ENCODE data around the gene RCAN1. TPM values are rescaled to one million over a fixed set of nuclear protein-coding genes. Genes with fewer than 3 reads are reported as not detected.

Gene RCAN1
- total and polyA plus RNA-seq, 9 of the 15 experiments (the other 6 are each of a cell fraction or from before 2014, with no cell fraction given): 4.4 to 16.5 (median 12.3) TPM

GRCh38 chr21:34593423-34593822, 21.5 kb downstream of the RCAN1 start (continued):
- TF ChIP-seq ZNF449 (CRISPR knock-in tag; IDR thresholded peaks at IDR 0.05) (no peak), HOMEZ (CRISPR knock-in tag; IDR thresholded peaks at IDR 0.05) (no peak), PTBP1 (IDR thresholded peaks at IDR 0.05; ENCODE audit: low read depth, low read length) (no peak), WHSC1 (IDR thresholded peaks at IDR 0.05; ENCODE audit: low read length) (no peak), PTRF (tag; IDR thresholded peaks at IDR 0.05) (no peak)

DNA sequence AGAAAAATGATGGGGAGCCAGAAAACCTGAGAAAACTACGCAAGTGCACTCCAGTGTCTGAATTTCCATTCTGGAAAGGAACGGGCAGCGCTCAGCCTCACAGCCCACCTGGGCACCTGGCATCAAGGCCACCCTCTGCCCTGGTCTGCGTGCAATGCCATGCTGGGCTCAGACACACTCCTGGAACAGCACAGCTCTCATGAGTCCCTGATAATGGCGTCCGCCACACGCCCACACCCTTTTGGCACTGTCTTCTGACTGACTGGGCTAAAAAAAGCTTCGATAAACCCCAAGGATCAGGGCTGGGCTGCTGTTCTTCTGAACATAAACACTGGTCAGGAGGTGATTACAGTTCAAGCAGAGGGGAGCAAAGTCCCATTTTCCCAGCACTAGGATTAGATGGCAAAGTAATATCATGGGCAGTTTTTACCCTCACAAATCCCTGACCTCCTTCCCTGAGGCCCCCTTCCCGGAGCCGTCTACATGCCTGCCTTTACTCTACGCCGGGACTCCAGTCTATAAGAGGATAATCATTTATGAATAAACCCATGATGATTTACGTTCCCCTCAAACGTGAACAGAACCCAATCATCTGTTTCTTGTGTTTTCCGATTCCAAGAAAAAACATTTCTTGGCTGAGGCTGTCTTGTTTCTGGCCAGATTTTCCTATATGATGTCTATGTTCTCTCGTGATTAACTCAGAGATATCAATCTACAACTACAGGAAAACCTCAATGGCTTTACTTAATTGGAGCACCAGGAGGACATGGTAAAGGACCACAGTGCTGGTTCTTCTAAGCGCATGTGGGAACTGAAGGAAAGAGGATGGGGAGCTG, 22.6 kb downstream of the RCAN1 start:
- 7% methylated on average over 17 of the region's 17 CpGs for WGBS (ENCODE audit: insufficient coverage, low coverage, missing lambda C conversion rate)
- in situ Hi-C loops (cut with MboI): no loop called here
- intact Hi-C loops (cut with micrococcal nuclease): no loop called here
- no peak for TF ChIP-seq RFX5 (IDR thresholded peaks at IDR 0.05; ENCODE audit: low read depth, low read length)
- TF ChIP-seq BRD4 (IDR thresholded peaks at IDR 0.05): no peak
- TF ChIP-seq SMAD4 (CRISPR knock-in tag; conservative IDR thresholded peaks at IDR 0.05): peak; percentile 24; the same call in 1 of the 2 replicates
- TF ChIP-seq, protein P1, sequence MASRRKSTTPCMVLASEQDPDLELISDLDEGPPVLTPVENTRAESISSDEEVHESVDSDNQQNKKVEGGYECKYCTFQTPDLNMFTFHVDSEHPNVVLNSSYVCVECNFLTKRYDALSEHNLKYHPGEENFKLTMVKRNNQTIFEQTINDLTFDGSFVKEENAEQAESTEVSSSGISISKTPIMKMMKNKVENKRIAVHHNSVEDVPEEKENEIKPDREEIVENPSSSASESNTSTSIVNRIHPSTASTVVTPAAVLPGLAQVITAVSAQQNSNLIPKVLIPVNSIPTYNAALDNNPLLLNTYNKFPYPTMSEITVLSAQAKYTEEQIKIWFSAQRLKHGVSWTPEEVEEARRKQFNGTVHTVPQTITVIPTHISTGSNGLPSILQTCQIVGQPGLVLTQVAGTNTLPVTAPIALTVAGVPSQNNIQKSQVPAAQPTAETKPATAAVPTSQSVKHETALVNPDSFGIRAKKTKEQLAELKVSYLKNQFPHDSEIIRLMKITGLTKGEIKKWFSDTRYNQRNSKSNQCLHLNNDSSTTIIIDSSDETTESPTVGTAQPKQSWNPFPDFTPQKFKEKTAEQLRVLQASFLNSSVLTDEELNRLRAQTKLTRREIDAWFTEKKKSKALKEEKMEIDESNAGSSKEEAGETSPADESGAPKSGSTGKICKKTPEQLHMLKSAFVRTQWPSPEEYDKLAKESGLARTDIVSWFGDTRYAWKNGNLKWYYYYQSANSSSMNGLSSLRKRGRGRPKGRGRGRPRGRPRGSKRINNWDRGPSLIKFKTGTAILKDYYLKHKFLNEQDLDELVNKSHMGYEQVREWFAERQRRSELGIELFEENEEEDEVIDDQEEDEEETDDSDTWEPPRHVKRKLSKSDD (conservative IDR thresholded peaks at IDR 0.05; ENCODE audit: low read length): no peak
- no peak for TF ChIP-seq EP400 (IDR thresholded peaks at IDR 0.05)
- no peak for TF ChIP-seq DDX20 (tag; IDR thresholded peaks at IDR 0.05; ENCODE audit: low read depth)
- no peak for TF ChIP-seq KLF1 (tag; IDR thresholded peaks at IDR 0.05)

More for the DNA sequence above, 22.6 kb downstream of the RCAN1 start:
- peaks cover 14% of the 10 kb centered on the region; the same call in 1 of the 2 replicates for H4K20me1 ChIP-seq (replicated peaks; ENCODE audit: control insufficient read depth, insufficient read depth, low read length)
- CTCF ChIA-PET (ENCODE audit: low intra/inter-chr PET ratio): no interaction called here
- H3K9me1 ChIP-seq (ENCODE audit: control insufficient read depth, insufficient read depth, low read length): no peaks in the 10 kb centered on the region
- no peaks in the 10 kb centered on the region for H3K79me2 ChIP-seq (ENCODE audit: control insufficient read depth, insufficient read depth, low read length)
- ATAC-seq (peak; percentile 88), DNase-seq (ENCODE audit: extremely low read depth in 1 of 4, low spot score in 3 of 4) (peak; percentile 30 to 79 (median 56)), FAIRE-seq (peak; percentile 58)
- peaks cover 0 to 9% of the 10 kb centered on the region in 2 experiments; a peak in 1 of 5 replicates for H3K27me3 ChIP-seq (ENCODE audit: control insufficient read depth in 2 of 2, insufficient read depth in 2 of 2, low read length in 2 of 2)
- POLR2A ChIA-PET: interaction anchor here (0.6 to 1.8 kb wide), 8 partner anchors 10 to 986 kb away, joined by 3 to 4 read pairs (median 3); partner anchors contain the start of gene RCAN1
- peak overlapping the region; percentile 76 for H2AFZ ChIP-seq (ENCODE audit: low read depth, low read length)
- no peaks in the 10 kb centered on the region for H3K36me3 ChIP-seq (ENCODE audit: control insufficient read depth, insufficient read depth, low read length)
- peak overlapping the region; percentile 5 to 84; a peak in 3 of 4 replicates for H3K9ac ChIP-seq (ENCODE audit: insufficient read depth in 1 of 2, low read depth in 2 of 2, low read length in 2 of 2)
- H3K27ac ChIP-seq (ENCODE audit: extremely low read depth, low read depth, low read length): no peak overlapping the region; the same call in 2 of the 3 replicates
- no peaks in the 10 kb centered on the region for H3K9me3 ChIP-seq (replicated peaks; ENCODE audit: control insufficient read depth, insufficient read depth, low read depth, low read length)
- peaks cover 7 to 16% of the 10 kb centered on the region in 2 experiments; a peak in 4 of 5 replicates for H3K4me1 ChIP-seq (replicated peaks in 1 of 2; ENCODE audit: control insufficient read depth in 2 of 2, insufficient read depth in 2 of 2, low read length in 2 of 2)
- BruUV-seq (replicated peaks): no TSS peak
- H3K4me3 ChIP-seq: peak overlapping the region; percentile 9; the same call in 1 of the 2 replicates
- peak overlapping the region; percentile 83 for H3K4me2 ChIP-seq (ENCODE audit: insufficient read depth, low read length)
